BLaER1 (cell line): ENCODE data around the gene VANGL2.

Source experiments
- H3K27ac ChIP-seq: shearing (Covaris generic); formaldehyde crosslinking; 2 replicates; pipeline ENCODE4 v1.8.1; 2022
- H3K27me3 ChIP-seq: shearing (Covaris generic); formaldehyde crosslinking; 2 replicates; pipeline ENCODE4 v1.8.1; 2022
- H3K36me3 ChIP-seq: shearing (Covaris generic); formaldehyde crosslinking; 2 replicates; pipeline ENCODE4 v1.8.1; 2022
- H3K4me1 ChIP-seq: shearing (Covaris generic); formaldehyde crosslinking; 2 replicates; pipeline ENCODE4 v1.8.1; 2022
- H3K4me2 ChIP-seq: shearing (Covaris generic); formaldehyde crosslinking; 2 replicates; pipeline ENCODE4 v1.8.1; 2022
- H3K4me3 ChIP-seq: shearing (Covaris generic); formaldehyde crosslinking; 2 replicates; pipeline ENCODE4 v1.8.1; 2022
- H3K9ac ChIP-seq: shearing (Covaris generic); formaldehyde crosslinking; 2 replicates; pipeline ENCODE4 v1.8.1; 2022
- H3K9me3 ChIP-seq: shearing (Covaris generic); formaldehyde crosslinking; 2 replicates; pipeline ENCODE4 v1.8.1; 2022
- H4K20me1 ChIP-seq: shearing (Covaris generic); formaldehyde crosslinking; 2 replicates; pipeline ENCODE4 v1.8.1; 2022
- Cebpa-rat ChIP-seq: shearing (Covaris generic); IDR thresholded peaks from 2 replicates; pipeline ENCODE4 v1.8.1; 2022

Gene VANGL2

GRCh38 chr1:160437432-160438316, 37.3 kb downstream of the VANGL2 start:
- Histone ChIP-seq H3K9me3 (peaks cover 22% of the 10 kb centered on the region), H4K20me1 (no peaks in the 10 kb centered on the region), H3K4me2 (peak overlapping the region; percentile 86), H3K4me3 (peak overlapping the region; percentile 49), H3K27me3 (no peaks in the 10 kb centered on the region), H3K36me3 (no peaks in the 10 kb centered on the region), H3K27ac (peak overlapping the region; percentile 88), H3K4me1 (peaks cover 39% of the 10 kb centered on the region), H3K9ac (peak overlapping the region; percentile 80)
- TF ChIP-seq Cebpa-rat, result no peak

GRCh38 chr1:160438317-160438918, 38.1 kb downstream of the VANGL2 start:
- no peak for TF ChIP-seq Cebpa-rat
- H3K4me3 ChIP-seq, result peak overlapping the region; percentile 49
- H3K4me1 ChIP-seq, result peaks cover 40% of the 10 kb centered on the region
- H3K4me2 ChIP-seq, result peak overlapping the region; percentile 86
- peak overlapping the region; percentile 88 for H3K27ac ChIP-seq
- no peaks in the 10 kb centered on the region for H3K36me3 ChIP-seq
- no peaks in the 10 kb centered on the region for H3K27me3 ChIP-seq
- H3K9ac ChIP-seq, result peak overlapping the region; percentile 80
- H4K20me1 ChIP-seq, result no peaks in the 10 kb centered on the region
- H3K9me3 ChIP-seq, result peaks cover 22% of the 10 kb centered on the region

GRCh38 chr1:160438935-160439334, 38.6 kb downstream of the VANGL2 start:
- Histone ChIP-seq H4K20me1 (no peaks in the 10 kb centered on the region), H3K27me3 (no peaks in the 10 kb centered on the region), H3K36me3 (no peaks in the 10 kb centered on the region), H3K4me3 (no peak overlapping the region), H3K9me3 (peaks cover 18% of the 10 kb centered on the region), H3K4me2 (peak overlapping the region; percentile 86), H3K27ac (peak overlapping the region; percentile 88), H3K9ac (no peak overlapping the region), H3K4me1 (peaks cover 46% of the 10 kb centered on the region)
- TF ChIP-seq Cebpa-rat, result no peak

- no peak overlapping the region for H3K27ac ChIP-seq
- H3K27me3 ChIP-seq, result no peaks in the 10 kb centered on the region
- no peak overlapping the region for H3K4me2 ChIP-seq
- H3K9ac ChIP-seq, result no peak overlapping the region
- no peak overlapping the region for H3K4me3 ChIP-seq
- peaks cover 10% of the 10 kb centered on the region for H3K9me3 ChIP-seq
- no peaks in the 10 kb centered on the region for H4K20me1 ChIP-seq
- TF ChIP-seq Cebpa-rat, result no peak
- H3K4me1 ChIP-seq, result peaks cover 49% of the 10 kb centered on the region
- H3K36me3 ChIP-seq, result no peaks in the 10 kb centered on the region
Observed at GRCh38 chr1:160439718-160440117, 39.4 kb downstream of the VANGL2 start.

GRCh38 chr1:160446945-160447600, 46.7 kb downstream of the VANGL2 start:
- H3K4me1 ChIP-seq, result peaks cover 78% of the 10 kb centered on the region
- H3K4me3 ChIP-seq, result peak overlapping the region; percentile 56
- peak overlapping the region; percentile 75 for H3K9ac ChIP-seq
- H3K4me2 ChIP-seq, result peak overlapping the region; percentile 70
- H3K27me3 ChIP-seq, result no peaks in the 10 kb centered on the region
- no peaks in the 10 kb centered on the region for H3K36me3 ChIP-seq
- H3K9me3 ChIP-seq, result peaks cover 11% of the 10 kb centered on the region
- H4K20me1 ChIP-seq, result no peaks in the 10 kb centered on the region
- peak overlapping the region; percentile 78 for H3K27ac ChIP-seq
- no peak for TF ChIP-seq Cebpa-rat

GRCh38 chr1:160449494-160449893, 49.1 kb downstream of the VANGL2 start:
- peaks cover 74% of the 10 kb centered on the region for H3K4me1 ChIP-seq
- no peak overlapping the region for H3K27ac ChIP-seq
- no peak overlapping the region for H3K9ac ChIP-seq
- H3K4me3 ChIP-seq, result no peak overlapping the region
- no peak for TF ChIP-seq Cebpa-rat
- peaks cover 24% of the 10 kb centered on the region for H3K9me3 ChIP-seq
- H3K27me3 ChIP-seq, result no peaks in the 10 kb centered on the region
- H3K4me2 ChIP-seq, result no peak overlapping the region
- no peaks in the 10 kb centered on the region for H3K36me3 ChIP-seq
- H4K20me1 ChIP-seq, result no peaks in the 10 kb centered on the region

GRCh38 chr1:160451119-160451858, 50.9 kb downstream of the VANGL2 start:
- no peak for TF ChIP-seq Cebpa-rat
- peaks cover 69% of the 10 kb centered on the region for H3K4me1 ChIP-seq
- H3K27ac ChIP-seq, result peak overlapping the region; percentile 5; the same call in 1 of the 2 replicates
- no peaks in the 10 kb centered on the region for H4K20me1 ChIP-seq
- no peak overlapping the region for H3K9ac ChIP-seq
- peaks cover 24% of the 10 kb centered on the region for H3K9me3 ChIP-seq
- H3K4me3 ChIP-seq, result no peak overlapping the region
- peak overlapping the region; percentile 58 for H3K4me2 ChIP-seq
- no peaks in the 10 kb centered on the region for H3K36me3 ChIP-seq
- H3K27me3 ChIP-seq, result no peaks in the 10 kb centered on the region

GRCh38 chr1:160451859-160452232, 51.5 kb downstream of the VANGL2 start:
- Histone ChIP-seq H3K9me3 (peaks cover 24% of the 10 kb centered on the region), H3K4me2 (peak overlapping the region; percentile 58), H3K27me3 (no peaks in the 10 kb centered on the region), H3K36me3 (no peaks in the 10 kb centered on the region), H3K9ac (no peak overlapping the region), H4K20me1 (no peaks in the 10 kb centered on the region), H3K27ac (peak overlapping the region; percentile 5; the same call in 1 of the 2 replicates), H3K4me1 (peaks cover 64% of the 10 kb centered on the region), H3K4me3 (no peak overlapping the region)
- TF ChIP-seq Cebpa-rat, result no peak

GRCh38 chr1:160453443-160453842, 53.1 kb downstream of the VANGL2 start:
- no peak overlapping the region for H3K4me3 ChIP-seq
- H3K9ac ChIP-seq, result no peak overlapping the region
- no peak for TF ChIP-seq Cebpa-rat
- H4K20me1 ChIP-seq, result no peaks in the 10 kb centered on the region
- H3K4me2 ChIP-seq, result no peak overlapping the region
- no peak overlapping the region for H3K27ac ChIP-seq
- peaks cover 58% of the 10 kb centered on the region for H3K4me1 ChIP-seq
- H3K27me3 ChIP-seq, result no peaks in the 10 kb centered on the region
- H3K36me3 ChIP-seq, result no peaks in the 10 kb centered on the region
- peaks cover 24% of the 10 kb centered on the region for H3K9me3 ChIP-seq
